HCT116 (cell line): ENCODE data around the gene CSNK1G1. TPM values are rescaled to one million over a fixed set of nuclear protein-coding genes. Genes with fewer than 3 reads are reported as not detected.

Experiments used
- ATAC-seq: fragments of 200-7000 bp; cut with Tn5 transposase; 2 replicates; pipeline ENCODE4 v1.9.1; 2020; ENCODE audit warnings: mild to moderate bottlenecking, moderate library complexity
- BruUV-seq: library from RNA; stranded (reverse); fragments of 400-500 nt; replicated peaks from 2 replicates; lab custom pipeline; 2021; lab: Mats Ljungman, UMichigan
- CTCF ChIA-PET: fragments of 300-600 bp; sonication (Branson Sonifier 250); formaldehyde crosslinking; loops from one replicate; lab custom pipeline; 2021; ENCODE audit warnings: antibody characterized with exemption; lab: Charles Lee
- POLR2A ChIA-PET: fragments of 300-600, 350-600 bp; sonication (Branson Sonifier 250); formaldehyde crosslinking; loops from one replicate; lab custom pipeline; 2021; ENCODE audit warnings: antibody characterized with exemption; lab: Charles Lee
- RAD21 ChIA-PET, 2 experiments: fragments of 300-600 bp; sonication (Branson Sonifier 250); formaldehyde crosslinking; loops; one replicate each; lab custom pipeline; 2023; ENCODE audit warnings: low total read pairs in 2 of 2; ENCODE audit not compliant: uncharacterized antibody in 2 of 2, unreplicated experiment in 2 of 2, low non-redundant PET in 1 of 2; lab: Charles Lee
- DNase-seq: peaks from one replicate; pipeline ENCODE4 v3.0.0-alpha.2; 2010; ENCODE audit warnings: low read depth, low spot score
- H2AFZ ChIP-seq: fragments of 200-600 bp; shearing (Covaris generic), sonication (generic); 2 replicates; pipeline ENCODE4 v1.6.1; 2017; ENCODE audit warnings: low read depth, mixed run types, mixed read lengths, antibody characterized with exemption, low read length; ENCODE audit not compliant: poor library complexity, severe bottlenecking
- H3K27ac ChIP-seq: 2 replicates; pipeline ENCODE4 v1.5.1; 2012; ENCODE audit warnings: low read depth, low read length
- H3K27me3 ChIP-seq: fragments of 200-600 bp; sonication (generic); 2 replicates; pipeline ENCODE4 v1.6.1; 2016; ENCODE audit warnings: mixed run types, low read length, mixed read lengths; ENCODE audit not compliant: insufficient read depth
- H3K36me3 ChIP-seq, 2 experiments: fragments of 200-500 bp in 1 of 2; fragments of 200-600 bp in 1 of 2; sonication (Bioruptor generic) in 1 of 2; sonication (generic) in 1 of 2; 2 replicates each; pipeline versions ENCODE4 v1.5.1 to v1.6.1; 2014 to 2016; ENCODE audit warnings: low read length in 2 of 2, inconsistent platforms in 1 of 2, mixed read lengths in 1 of 2, mixed run types in 1 of 2; ENCODE audit not compliant: insufficient read depth in 2 of 2, control insufficient read depth in 1 of 2
- H3K4me1 ChIP-seq, 2 experiments: fragments of 200-600 bp in 1 of 2; sonication (generic) in 1 of 2; 2 replicates each; pipeline versions ENCODE4 v1.5.1 to v1.6.1; 2012 to 2017; ENCODE audit warnings: low read length in 2 of 2, inconsistent platforms in 1 of 2, mild to moderate bottlenecking in 1 of 2, mixed read lengths in 1 of 2, mixed run types in 1 of 2, moderate library complexity in 1 of 2; ENCODE audit not compliant: insufficient read depth in 2 of 2, control insufficient read depth in 1 of 2
- H3K4me2 ChIP-seq: fragments of 200-600 bp; sonication (generic); 2 replicates; pipeline ENCODE4 v1.6.1; 2017; ENCODE audit warnings: mixed run types, low read length, mixed read lengths
- H3K4me3 ChIP-seq, 2 experiments: fragments of 200-600 bp in 1 of 2; sonication (generic) in 1 of 2; replicated peaks in 1 of 2; 2 replicates each; pipeline ENCODE4 v1.5.1; 2011 to 2016; ENCODE audit warnings: low read length in 2 of 2, control low read depth in 1 of 2, low read depth in 1 of 2, mild to moderate bottlenecking in 1 of 2, mixed read lengths in 1 of 2, mixed run types in 1 of 2
- H3K79me2 ChIP-seq: fragments of 200-600 bp; sonication (generic); 2 replicates; pipeline ENCODE4 v1.6.1; 2017; ENCODE audit warnings: mild to moderate bottlenecking, mixed run types, low read length, moderate library complexity, mixed read lengths; ENCODE audit not compliant: insufficient read depth
- H3K9ac ChIP-seq: fragments of 200-600 bp; sonication (generic); 2 replicates; pipeline ENCODE4 v1.6.1; 2016; ENCODE audit warnings: low read length, mixed read lengths
- H3K9me2 ChIP-seq: fragments of 200-600 bp; sonication (generic), shearing (Covaris generic); 2 replicates; pipeline ENCODE4 v1.6.1; 2017; ENCODE audit warnings: mixed run types, mild to moderate bottlenecking, moderate library complexity; ENCODE audit not compliant: insufficient read depth
- H3K9me3 ChIP-seq, 2 experiments: fragments of 200-500 bp in 1 of 2; fragments of 200-600 bp in 1 of 2; sonication (Bioruptor generic) in 1 of 2; sonication (generic) in 1 of 2; 2 replicates each; pipeline ENCODE4 v1.6.1; 2014 to 2017; ENCODE audit warnings: low read length in 2 of 2, mixed read lengths in 2 of 2, inconsistent platforms in 1 of 2, low read depth in 1 of 2, mild to moderate bottlenecking in 1 of 2, mixed run types in 1 of 2, moderate library complexity in 1 of 2; ENCODE audit not compliant: control insufficient read depth in 1 of 2, insufficient read depth in 1 of 2
- H4K20me1 ChIP-seq: fragments of 200-600 bp; sonication (generic), shearing (Covaris generic); 2 replicates; pipeline ENCODE4 v1.6.1; 2017; ENCODE audit warnings: mixed run types, mild to moderate bottlenecking, moderate library complexity; ENCODE audit not compliant: insufficient read depth
- ATF3 ChIP-seq: IDR thresholded peaks from 2 replicates; pipeline ENCODE4 v1.6.1; 2012
- CBX3 ChIP-seq: IDR thresholded peaks from 2 replicates; pipeline ENCODE4 v1.6.1; 2012; ENCODE audit warnings: low read depth
- CEBPB ChIP-seq: IDR thresholded peaks from 2 replicates; pipeline ENCODE4 v1.6.1; 2012; ENCODE audit warnings: low read depth
- CTCF ChIP-seq, 3 experiments: fragments of 200-600 bp in 1 of 3; sonication (generic) in 1 of 3; IDR thresholded peaks in 2 of 3; conservative IDR thresholded peaks in 1 of 3; 2 replicates each; pipeline ENCODE4 v1.5.1; 2012 to 2017; ENCODE audit warnings: low read depth in 2 of 3, low read length in 2 of 3, antibody characterized with exemption in 1 of 3, borderline replicate concordance in 1 of 3, control low read depth in 1 of 3, mild to moderate bottlenecking in 1 of 3, mixed read lengths in 1 of 3, mixed run types in 1 of 3, moderate library complexity in 1 of 3; ENCODE audit not compliant: insufficient read depth in 1 of 3
- EGR1 ChIP-seq: IDR thresholded peaks from 2 replicates; pipeline ENCODE4 v1.6.1; 2012; ENCODE audit warnings: low read depth
- ELF1 ChIP-seq: IDR thresholded peaks from 2 replicates; pipeline ENCODE4 v1.6.1; 2012; ENCODE audit warnings: low read depth, borderline replicate concordance
- EZH2 ChIP-seq: fragments of 200-600 bp; sonication (generic); IDR thresholded peaks from 2 replicates; pipeline ENCODE4 v1.6.1; 2017; ENCODE audit warnings: antibody characterized with exemption, mixed run types
- EZH2phosphoT487 ChIP-seq: fragments of 200-600 bp; IDR thresholded peaks from 2 replicates; pipeline ENCODE4 v1.6.1; 2018; ENCODE audit warnings: antibody characterized with exemption, borderline replicate concordance
- JUND ChIP-seq: IDR thresholded peaks from 2 replicates; pipeline ENCODE4 v1.6.1; 2012
- MAX ChIP-seq: IDR thresholded peaks from 2 replicates; pipeline ENCODE4 v1.6.1; 2012
- POLR2A ChIP-seq: IDR thresholded peaks from 2 replicates; pipeline ENCODE4 v1.7.0; 2011; ENCODE audit warnings: borderline replicate concordance; ENCODE audit not compliant: insufficient read depth, insufficient read length; ENCODE audit errors: extremely low read depth
- POLR2AphosphoS5 ChIP-seq: IDR thresholded peaks from 2 replicates; pipeline ENCODE4 v1.6.1; 2011; ENCODE audit warnings: mild to moderate bottlenecking, low read depth, low read length, moderate library complexity
- RAD21 ChIP-seq: IDR thresholded peaks from 2 replicates; pipeline ENCODE4 v1.6.1; 2012; ENCODE audit warnings: low read depth, mild to moderate bottlenecking
- REST ChIP-seq: IDR thresholded peaks from 2 replicates; pipeline ENCODE4 v1.6.1; 2012; ENCODE audit warnings: low read depth
- SIN3A ChIP-seq: IDR thresholded peaks from 2 replicates; pipeline ENCODE4 v1.6.1; 2012; ENCODE audit warnings: low read depth
- SP1 ChIP-seq: IDR thresholded peaks from 2 replicates; pipeline ENCODE4 v1.6.1; 2012; ENCODE audit warnings: low read depth
- TCF7L2 ChIP-seq: IDR thresholded peaks from 2 replicates; pipeline ENCODE4 v1.7.0; 2011; ENCODE audit warnings: borderline replicate concordance, inconsistent platforms; ENCODE audit not compliant: insufficient read depth, insufficient read length; ENCODE audit errors: extremely low read depth
- YY1 ChIP-seq: IDR thresholded peaks from 2 replicates; pipeline ENCODE4 v1.6.1; 2011; ENCODE audit warnings: low read length, low read depth, moderate library complexity, mild to moderate bottlenecking; ENCODE audit not compliant: insufficient replicate concordance; ENCODE audit errors: extremely low read depth
- ZFX ChIP-seq: fragments of 450-650 bp; IDR thresholded peaks from 2 replicates; pipeline ENCODE4 v1.6.1; 2017
- ZNF274 ChIP-seq: fragments of 200-500 bp; sonication (Bioruptor generic); IDR thresholded peaks from 2 replicates; pipeline ENCODE4 v1.6.1; 2014; ENCODE audit warnings: mild to moderate bottlenecking, low read depth, low read length, inconsistent platforms
- intact Hi-C: fragments of 100-400 bp; cut with micrococcal nuclease; formaldehyde crosslinking; loops from 2 replicates; pipeline ENCODE4 v1.10.0; 2022
- total RNA-seq: library from RNA; stranded (reverse); gene quantifications from one replicate; pipeline ENCODE4 v1.2.1, GENCODE V29; 2021; ENCODE audit not compliant: unreplicated experiment

CSNK1G1 gene
- total RNA-seq, 1 experiment from 2014 or later, result 21.1 TPM

- RAD21 ChIA-PET, result no interaction called here
- ATAC-seq (no peak), DNase-seq (no peak)
- H3K79me2 ChIP-seq, result no peaks in the 10 kb centered on the region
- no peaks in the 10 kb centered on the region for H3K4me1 ChIP-seq
- POLR2A ChIA-PET, result no interaction called here
- H3K4me2 ChIP-seq, result no peak overlapping the region
- H3K4me3 ChIP-seq, result no peak overlapping the region
- peaks cover 0 to 3% of the 10 kb centered on the region in 2 experiments; a peak in 1 of 4 replicates for H3K36me3 ChIP-seq
- CTCF ChIA-PET, result no interaction called here
- H4K20me1 ChIP-seq, result no peaks in the 10 kb centered on the region
- intact Hi-C loops, result no loop called here
- BruUV-seq, result no TSS peak
- no peaks in the 10 kb centered on the region for H3K9me3 ChIP-seq
- H3K9me2 ChIP-seq, result no peaks in the 10 kb centered on the region
- TF ChIP-seq ZFX, result no peak
- no peak for TF ChIP-seq YY1
- no peak for TF ChIP-seq EGR1
- no peak for TF ChIP-seq REST
- no peak for TF ChIP-seq SIN3A
- no peak for TF ChIP-seq ZNF274
- TF ChIP-seq ATF3, result no peak
- TF ChIP-seq JUND, result no peak
- no peak for TF ChIP-seq RAD21
- TF ChIP-seq MAX, result no peak
- TF ChIP-seq POLR2A, result no peak
- TF ChIP-seq CEBPB, result no peak
- no peak for TF ChIP-seq CBX3
- no peak for TF ChIP-seq SP1
- no peak for TF ChIP-seq CTCF (IDR thresholded peaks at IDR 0.05 in 2 of 3, conservative IDR thresholded peaks at IDR 0.05 in 1 of 3; ENCODE audit: borderline replicate concordance in 1 of 3, insufficient read depth in 1 of 3, low read depth in 2 of 3, low read length in 2 of 3)
- TF ChIP-seq TCF7L2, result no peak
- TF ChIP-seq EZH2, result no peak
- no peak for TF ChIP-seq EZH2phosphoT487
- no peak for TF ChIP-seq ELF1
- TF ChIP-seq POLR2AphosphoS5, result no peak
- TF ChIP-seq, all 23 proteins: peak for 0
- H2AFZ ChIP-seq, result no peak overlapping the region
- H3K27me3 ChIP-seq, result no peaks in the 10 kb centered on the region
- H3K9ac ChIP-seq, result no peak overlapping the region
- no peak overlapping the region for H3K27ac ChIP-seq
Measured at GRCh38 chr15:64187396-64188191, 168.4 kb downstream of the CSNK1G1 start.
